KOPT-K1 (cell line): Measurements from ENCODE around the gene SCRN1.

Experiments used
- H3K27ac ChIP-seq: fragments of 200-600 bp; sonication (generic); 2 replicates; pipeline ENCODE4 v1.5.1; 2016; ENCODE audit warnings: antibody characterized with exemption, mild to moderate bottlenecking, low read depth, low read length; ENCODE audit not compliant: poor library complexity, severe bottlenecking
- H3K36me3 ChIP-seq: fragments of 200-600 bp; sonication (generic); 2 replicates; pipeline ENCODE4 v1.5.1; 2017; ENCODE audit warnings: antibody characterized with exemption, mild to moderate bottlenecking, low read length, moderate library complexity; ENCODE audit not compliant: insufficient read depth
- H3K9me3 ChIP-seq: fragments of 200-600 bp; sonication (generic); 2 replicates; pipeline ENCODE4 v1.5.1; 2017; ENCODE audit warnings: antibody characterized with exemption, low read length, mild to moderate bottlenecking; ENCODE audit not compliant: insufficient read depth, poor library complexity, severe bottlenecking

The SCRN1 gene

GRCh38 chr7:29935111-29935510 lies 54.5 kb downstream of the SCRN1 start:
- H3K27ac ChIP-seq = no peak overlapping the region
- H3K36me3 ChIP-seq = no peaks in the 10 kb centered on the region

GRCh38 chr7:29929018-29929807 lies 60.4 kb downstream of the SCRN1 start:
- no peaks in the 10 kb centered on the region for H3K36me3 ChIP-seq
- no peaks in the 10 kb centered on the region for H3K9me3 ChIP-seq
- H3K27ac ChIP-seq = no peak overlapping the region

More at GRCh38 chr7:29935111-29935510, 54.5 kb downstream of the SCRN1 start:
- H3K9me3 ChIP-seq = no peaks in the 10 kb centered on the region

DNA sequence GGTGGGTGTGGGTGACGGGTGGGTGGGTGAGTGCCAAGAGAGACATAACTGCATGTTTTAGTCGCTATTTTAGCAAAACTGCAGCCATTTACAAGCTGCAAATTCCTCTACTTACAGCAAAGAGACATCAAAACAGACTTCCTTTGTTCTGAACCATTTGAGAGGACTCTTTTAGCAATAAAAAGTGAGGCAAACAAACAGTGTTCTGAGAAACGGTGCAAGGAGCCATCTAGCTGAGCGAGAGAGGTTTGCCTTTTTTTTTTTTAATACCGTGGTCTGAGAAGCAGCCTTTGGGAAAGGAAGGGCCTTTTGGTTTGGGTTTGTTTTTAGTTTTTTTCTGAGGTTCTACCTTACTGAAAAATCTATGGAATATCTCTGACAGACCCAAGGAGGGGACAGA lies 62.9 kb downstream of the SCRN1 start:
- no peaks in the 10 kb centered on the region for H3K36me3 ChIP-seq
- H3K27ac ChIP-seq = no peak overlapping the region
- H3K9me3 ChIP-seq = no peaks in the 10 kb centered on the region

- no peaks in the 10 kb centered on the region for H3K9me3 ChIP-seq
- no peaks in the 10 kb centered on the region for H3K36me3 ChIP-seq
- no peak overlapping the region for H3K27ac ChIP-seq
These were observed 63.4 kb downstream of the SCRN1 start for GRCh38 chr7:29926216-29926615.

DNA sequence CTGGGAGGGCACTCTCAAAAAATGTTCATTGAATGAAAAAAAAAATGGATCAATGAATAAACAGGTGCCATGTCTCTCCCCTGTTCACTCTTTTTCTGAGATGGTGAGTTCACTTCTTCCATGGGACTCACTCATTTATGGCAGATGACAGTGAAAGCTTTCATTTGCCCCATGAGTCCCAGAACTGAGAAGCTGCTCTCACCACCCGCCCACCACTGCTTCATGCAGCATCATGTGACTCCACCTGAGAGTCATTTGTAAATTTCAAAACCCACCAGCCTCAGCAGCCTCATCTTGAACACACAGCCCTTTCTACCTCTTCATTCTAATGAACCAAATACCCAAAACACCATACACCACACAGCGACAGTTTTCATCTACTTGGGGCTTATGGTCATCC lies 64.9 kb downstream of the SCRN1 start:
- H3K9me3 ChIP-seq = no peaks in the 10 kb centered on the region
- no peaks in the 10 kb centered on the region for H3K36me3 ChIP-seq
- no peak overlapping the region for H3K27ac ChIP-seq

GRCh38 chr7:29924006-29924405 lies 65.6 kb downstream of the SCRN1 start:
- Histone ChIP-seq H3K27ac (no peak overlapping the region), H3K9me3 (no peaks in the 10 kb centered on the region), H3K36me3 (no peaks in the 10 kb centered on the region)

- no peaks in the 10 kb centered on the region for H3K36me3 ChIP-seq
- no peak overlapping the region for H3K27ac ChIP-seq
- H3K9me3 ChIP-seq = no peaks in the 10 kb centered on the region
These were observed 66.5 kb downstream of the SCRN1 start for GRCh38 chr7:29922921-29923700.

- no peaks in the 10 kb centered on the region for H3K36me3 ChIP-seq
- H3K9me3 ChIP-seq = no peaks in the 10 kb centered on the region
- no peak overlapping the region for H3K27ac ChIP-seq
These were observed 68.1 kb downstream of the SCRN1 start for GRCh38 chr7:29921404-29922010.

- H3K36me3 ChIP-seq = no peaks in the 10 kb centered on the region
- no peak overlapping the region for H3K27ac ChIP-seq
- no peaks in the 10 kb centered on the region for H3K9me3 ChIP-seq
These were observed 69.1 kb downstream of the SCRN1 start for GRCh38 chr7:29920491-29920890.

GRCh38 chr7:29919790-29920189 lies 69.8 kb downstream of the SCRN1 start:
- Histone ChIP-seq H3K27ac (no peak overlapping the region), H3K9me3 (no peaks in the 10 kb centered on the region), H3K36me3 (no peaks in the 10 kb centered on the region)

DNA sequence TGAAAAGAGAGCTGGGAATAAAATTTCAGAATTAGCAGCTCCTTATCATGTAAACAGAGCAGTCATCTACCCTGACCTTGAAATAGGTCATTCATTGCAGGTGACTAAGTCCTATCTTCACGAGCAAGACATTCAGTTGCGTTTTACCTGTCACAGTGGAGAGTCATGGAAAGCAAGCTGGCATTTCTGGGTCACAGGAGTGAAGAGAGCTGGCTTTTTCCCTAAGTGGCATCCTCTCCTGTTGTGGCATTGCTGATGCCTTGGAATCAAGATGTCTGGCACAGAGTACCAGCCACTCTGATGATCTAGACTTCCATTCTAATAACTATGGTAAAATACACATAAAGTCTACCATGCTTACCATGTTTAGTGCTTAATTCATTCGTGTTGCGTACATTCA lies 70.8 kb downstream of the SCRN1 start:
- Histone ChIP-seq H3K27ac (no peak overlapping the region), H3K36me3 (no peaks in the 10 kb centered on the region), H3K9me3 (no peaks in the 10 kb centered on the region)

- Histone ChIP-seq H3K9me3 (no peaks in the 10 kb centered on the region), H3K27ac (no peak overlapping the region), H3K36me3 (no peaks in the 10 kb centered on the region)
These were observed 72.0 kb downstream of the SCRN1 start for GRCh38 chr7:29917641-29918040.

DNA sequence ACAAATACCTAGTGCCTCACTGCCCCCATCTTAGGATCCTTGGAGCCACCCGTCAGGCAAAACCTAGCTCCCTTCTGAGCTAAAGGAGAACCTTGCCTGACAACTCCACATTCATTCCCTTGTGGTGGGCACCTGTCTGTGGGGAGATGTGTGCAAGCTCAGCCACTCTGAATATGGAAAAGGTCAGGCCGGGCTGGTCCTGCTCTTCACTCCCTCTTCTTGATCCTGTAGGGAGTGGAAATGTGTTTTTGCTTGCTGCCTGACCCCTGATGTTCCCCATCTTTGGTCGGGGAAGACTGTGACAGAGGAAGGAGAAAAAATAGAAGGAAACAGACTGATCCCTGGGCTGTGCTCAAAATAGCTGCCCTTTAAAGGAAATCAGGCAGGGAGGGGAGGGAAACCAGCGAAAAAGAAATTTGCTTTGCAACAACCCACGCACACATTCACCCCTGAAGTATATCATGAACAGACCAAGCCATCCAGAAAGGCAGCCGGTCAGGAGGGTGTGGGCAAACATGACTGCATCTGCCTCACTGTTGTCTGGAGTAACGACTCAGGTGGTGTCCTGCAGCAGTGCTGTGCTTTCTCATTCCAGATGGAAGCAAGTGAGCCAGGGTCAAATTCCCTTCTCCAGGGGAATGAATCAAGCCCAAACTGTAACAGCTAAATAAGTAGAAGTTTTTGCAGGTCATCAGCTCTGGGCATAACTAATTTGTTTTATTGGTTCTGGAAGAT lies 74.0 kb downstream of the SCRN1 start:
- H3K27ac ChIP-seq = no peak overlapping the region
- H3K36me3 ChIP-seq = no peaks in the 10 kb centered on the region
- no peaks in the 10 kb centered on the region for H3K9me3 ChIP-seq

DNA sequence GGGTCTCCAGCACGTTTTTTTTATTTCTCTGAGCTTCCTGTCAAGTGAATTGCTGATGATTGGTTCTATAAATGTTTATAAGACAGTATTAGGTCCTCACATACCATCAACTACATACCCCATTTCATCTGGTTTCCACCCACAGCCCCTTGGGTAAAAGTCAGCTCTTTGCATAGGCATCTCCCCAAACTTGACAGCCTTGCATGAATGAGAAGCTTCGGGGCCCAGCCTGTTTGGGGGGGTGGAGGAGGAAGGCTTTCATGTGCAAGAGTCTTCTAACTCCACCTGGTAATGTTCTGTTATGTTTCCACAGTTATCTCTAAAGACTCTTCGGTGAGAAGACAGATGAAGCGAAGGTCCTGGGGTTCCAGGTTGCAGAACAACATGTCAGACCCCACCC lies 75.4 kb downstream of the SCRN1 start:
- Histone ChIP-seq H3K27ac (no peak overlapping the region), H3K9me3 (no peaks in the 10 kb centered on the region), H3K36me3 (no peaks in the 10 kb centered on the region)
